ENCODE results near the gene GABARAPL1. TPM values are rescaled to one million over a fixed set of nuclear protein-coding genes. Genes with fewer than 3 reads are reported as not detected.

Gene GABARAPL1
- total RNA-seq, 1 experiment from 2014 or later: 55.6 TPM

GRCh38 chr12:10169104-10169503 lies 43.6 kb upstream of the GABARAPL1 start:
- Histone ChIP-seq H2BK120ac (ENCODE audit: low read depth, low read length, poor library complexity, severe bottlenecking) (no peak overlapping the region), H2BK5ac (ENCODE audit: insufficient read length, low read length) (no peak overlapping the region), H3K56ac (ENCODE audit: insufficient read length, low read depth, low read length) (no peak overlapping the region), H3K4me2 (ENCODE audit: insufficient read depth, insufficient read length, low read length) (no peak overlapping the region), H4K91ac (ENCODE audit: insufficient read length, low read depth, low read length) (no peak overlapping the region), H3K27me3 (ENCODE audit: insufficient read depth, low read length) (no peaks in the 10 kb centered on the region), H2BK15ac (ENCODE audit: low read depth, low read length) (no peak overlapping the region), H4K20me1 (ENCODE audit: control insufficient read depth, insufficient read depth, insufficient read length) (no peaks in the 10 kb centered on the region), H3K79me1 (ENCODE audit: insufficient read depth, low read depth, low read length, poor library complexity, severe bottlenecking) (no peaks in the 10 kb centered on the region), H3K18ac (ENCODE audit: insufficient read length, low read depth, low read length) (no peak overlapping the region), H4K5ac (ENCODE audit: insufficient read length, low read depth, low read length) (no peak overlapping the region), H3K23ac (ENCODE audit: insufficient read length, low read depth, low read length) (no peak overlapping the region), H3K4me1 (ENCODE audit: insufficient read depth, low read length) (no peaks in the 10 kb centered on the region), H3K9ac (ENCODE audit: extremely low read depth, insufficient read length, low read length) (no peak overlapping the region), H3K23me2 (ENCODE audit: insufficient read length, low read depth, low read length, poor library complexity, severe bottlenecking) (no peaks in the 10 kb centered on the region), H3K79me2 (ENCODE audit: insufficient read depth, low read length) (no peaks in the 10 kb centered on the region), H2BK20ac (ENCODE audit: low read depth, low read length, poor library complexity, severe bottlenecking) (no peak overlapping the region), H2AFZ (ENCODE audit: low read length) (no peak overlapping the region), H4K8ac (replicated peaks; ENCODE audit: insufficient read length, low read depth, low read length) (no peak overlapping the region), H3K4ac (ENCODE audit: low read depth, low read length) (no peak overlapping the region), H3K9me3 (ENCODE audit: control insufficient read depth, low read depth, low read length) (no peaks in the 10 kb centered on the region), H3K14ac (ENCODE audit: insufficient read depth, low read length) (no peak overlapping the region), H2BK12ac (ENCODE audit: insufficient read length, low read depth, low read length) (no peak overlapping the region), H3T11ph (ENCODE audit: low read length) (no peak overlapping the region), H2AK5ac (ENCODE audit: insufficient read length, low read length) (no peak overlapping the region), H3K27ac (ENCODE audit: insufficient read length, low read depth, low read length) (no peak overlapping the region)
- Mint-ChIP-seq H3K4me3 (no peak overlapping the region), H3K27me3 (ENCODE audit: low read depth) (no peaks in the 10 kb centered on the region), H3K36me3 (ENCODE audit: insufficient read depth in 1 of 3, low read depth in 3 of 3) (no peaks in the 10 kb centered on the region; a peak in 1 of 7 replicates), H3K9me3 (no peaks in the 10 kb centered on the region), H3K27ac (no peak overlapping the region), H3K4me1 (no peaks in the 10 kb centered on the region)
- no CpG with 5 or more reads among the region's 3 CpGs for WGBS (ENCODE audit: extremely low coverage, insufficient read length, low lambda C conversion rate)
- no peak for DNase-seq
- TF ChIP-seq, protein P1, sequence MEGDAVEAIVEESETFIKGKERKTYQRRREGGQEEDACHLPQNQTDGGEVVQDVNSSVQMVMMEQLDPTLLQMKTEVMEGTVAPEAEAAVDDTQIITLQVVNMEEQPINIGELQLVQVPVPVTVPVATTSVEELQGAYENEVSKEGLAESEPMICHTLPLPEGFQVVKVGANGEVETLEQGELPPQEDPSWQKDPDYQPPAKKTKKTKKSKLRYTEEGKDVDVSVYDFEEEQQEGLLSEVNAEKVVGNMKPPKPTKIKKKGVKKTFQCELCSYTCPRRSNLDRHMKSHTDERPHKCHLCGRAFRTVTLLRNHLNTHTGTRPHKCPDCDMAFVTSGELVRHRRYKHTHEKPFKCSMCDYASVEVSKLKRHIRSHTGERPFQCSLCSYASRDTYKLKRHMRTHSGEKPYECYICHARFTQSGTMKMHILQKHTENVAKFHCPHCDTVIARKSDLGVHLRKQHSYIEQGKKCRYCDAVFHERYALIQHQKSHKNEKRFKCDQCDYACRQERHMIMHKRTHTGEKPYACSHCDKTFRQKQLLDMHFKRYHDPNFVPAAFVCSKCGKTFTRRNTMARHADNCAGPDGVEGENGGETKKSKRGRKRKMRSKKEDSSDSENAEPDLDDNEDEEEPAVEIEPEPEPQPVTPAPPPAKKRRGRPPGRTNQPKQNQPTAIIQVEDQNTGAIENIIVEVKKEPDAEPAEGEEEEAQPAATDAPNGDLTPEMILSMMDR (conservative IDR thresholded peaks at IDR 0.05): no peak
